ENCODE measurements around the gene FAIM2.

DNA sequence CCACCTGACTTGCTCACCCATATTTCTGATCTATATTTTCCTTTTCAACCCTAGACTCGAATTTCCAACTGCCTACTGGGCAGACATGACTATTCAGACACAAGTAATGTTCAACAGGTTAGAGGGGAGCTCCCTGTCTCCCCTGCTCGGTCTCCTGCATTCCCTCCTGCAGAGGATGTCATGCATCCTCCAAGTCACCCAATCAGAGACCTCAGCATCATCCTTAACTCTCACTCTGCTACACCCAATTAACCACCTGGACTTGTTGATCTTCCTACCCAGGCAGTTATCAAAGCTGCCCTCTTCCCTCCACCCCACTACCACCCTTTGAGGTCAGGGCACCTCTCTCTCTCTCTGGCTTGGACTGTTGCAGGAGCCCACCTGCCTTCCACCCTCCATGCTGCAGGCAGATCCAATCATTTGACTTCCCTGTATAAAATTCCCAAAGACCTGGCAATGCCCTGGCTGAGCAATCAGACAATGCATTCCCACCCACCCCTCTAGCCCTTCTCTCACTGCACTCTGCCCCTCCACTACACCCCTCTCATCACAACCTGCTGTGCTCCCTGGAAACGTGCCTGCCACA lies 10.9 kb downstream of the FAIM2 start:
- no peak for TF ChIP-seq POLR2A (IDR thresholded peaks at IDR 0.05; ENCODE audit: low read depth)
- TF ChIP-seq, protein P1, sequence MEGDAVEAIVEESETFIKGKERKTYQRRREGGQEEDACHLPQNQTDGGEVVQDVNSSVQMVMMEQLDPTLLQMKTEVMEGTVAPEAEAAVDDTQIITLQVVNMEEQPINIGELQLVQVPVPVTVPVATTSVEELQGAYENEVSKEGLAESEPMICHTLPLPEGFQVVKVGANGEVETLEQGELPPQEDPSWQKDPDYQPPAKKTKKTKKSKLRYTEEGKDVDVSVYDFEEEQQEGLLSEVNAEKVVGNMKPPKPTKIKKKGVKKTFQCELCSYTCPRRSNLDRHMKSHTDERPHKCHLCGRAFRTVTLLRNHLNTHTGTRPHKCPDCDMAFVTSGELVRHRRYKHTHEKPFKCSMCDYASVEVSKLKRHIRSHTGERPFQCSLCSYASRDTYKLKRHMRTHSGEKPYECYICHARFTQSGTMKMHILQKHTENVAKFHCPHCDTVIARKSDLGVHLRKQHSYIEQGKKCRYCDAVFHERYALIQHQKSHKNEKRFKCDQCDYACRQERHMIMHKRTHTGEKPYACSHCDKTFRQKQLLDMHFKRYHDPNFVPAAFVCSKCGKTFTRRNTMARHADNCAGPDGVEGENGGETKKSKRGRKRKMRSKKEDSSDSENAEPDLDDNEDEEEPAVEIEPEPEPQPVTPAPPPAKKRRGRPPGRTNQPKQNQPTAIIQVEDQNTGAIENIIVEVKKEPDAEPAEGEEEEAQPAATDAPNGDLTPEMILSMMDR (IDR thresholded peaks at IDR 0.05): no peak

Measured in esophagus muscularis mucosa (tissue), 3 donors.